ENCODE data around the gene FAM193A.
A peak's percentile ranks its signal among the peaks of the same experiment; 100 is the strongest.

GRCh38 chr4:2535376-2536192 lies 863 bp upstream of the FAM193A start:
- TF ChIP-seq SIN3A (IDR thresholded peaks at IDR 0.05; ENCODE audit: borderline replicate concordance, insufficient read depth, low read length) (no peak), POLR2AphosphoS5 (IDR thresholded peaks at IDR 0.05; ENCODE audit: low read depth, low read length) (peak; percentile 67), TAF1 (IDR thresholded peaks at IDR 0.05; ENCODE audit: borderline replicate concordance, insufficient read depth, low read length) (no peak)
